ENCODE results near the gene DOCK1.
A peak's percentile ranks its signal among the peaks of the same experiment; 100 is the strongest.

Gene DOCK1

DNA sequence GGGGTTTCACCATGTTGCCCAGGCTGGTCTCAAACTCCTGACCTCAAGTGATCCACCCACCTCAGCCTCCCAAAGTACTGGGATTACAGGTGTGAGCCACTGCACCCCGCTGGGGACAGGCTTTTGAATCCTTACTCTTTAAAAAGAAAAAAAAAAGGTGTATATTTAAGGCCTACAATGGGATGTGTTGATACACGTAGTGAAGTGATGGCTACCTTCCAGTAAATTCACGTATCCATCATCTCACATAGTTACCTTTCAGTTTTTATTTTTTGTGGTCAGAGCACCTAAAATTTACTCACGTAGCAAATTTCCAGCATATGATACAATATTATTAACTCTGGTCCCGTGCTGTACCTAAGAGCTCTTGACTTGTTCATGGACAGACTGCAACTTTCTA lies 410.7 kb downstream of the DOCK1 start:
- no peak for DNase-seq

DNA sequence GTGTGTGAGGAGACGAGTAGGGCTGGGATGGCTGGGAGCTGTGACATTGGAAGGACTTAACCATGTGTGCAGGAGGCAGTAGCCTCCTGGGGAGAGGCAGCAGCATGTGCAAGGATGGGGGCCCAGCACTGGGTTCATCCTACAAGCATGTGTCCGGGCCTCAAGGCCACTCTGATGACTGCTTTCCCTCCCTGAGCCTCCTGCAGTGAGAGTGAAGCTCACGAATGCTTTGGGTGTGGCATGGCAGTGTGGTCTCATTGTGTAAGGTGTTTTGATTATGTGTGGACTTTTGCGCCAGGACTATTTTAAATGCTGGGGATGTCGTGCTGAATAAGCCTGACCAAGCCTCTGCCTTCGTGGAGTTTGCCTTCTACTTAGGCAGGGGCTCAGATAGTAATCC lies 413.2 kb downstream of the DOCK1 start:
- no peak for DNase-seq

DNA sequence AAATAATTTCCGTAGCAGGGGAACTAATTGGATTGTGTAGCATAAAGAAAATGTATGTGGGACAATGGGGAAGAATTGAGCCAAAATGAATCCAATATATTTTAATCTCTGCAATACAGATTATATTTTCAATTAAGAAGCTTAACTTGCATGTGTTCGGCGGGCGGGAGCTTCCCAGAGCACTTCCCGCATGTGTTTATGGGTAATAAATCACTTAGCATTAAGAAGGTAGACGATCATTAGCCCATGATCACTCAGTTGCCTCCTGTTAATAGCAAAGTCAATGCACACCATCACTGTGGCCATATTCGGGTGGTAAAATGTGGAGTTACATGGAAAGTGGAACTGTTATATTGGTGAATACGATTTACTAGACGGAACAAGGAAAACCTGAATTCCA lies 414.0 kb downstream of the DOCK1 start:
- no peak for DNase-seq

DNA sequence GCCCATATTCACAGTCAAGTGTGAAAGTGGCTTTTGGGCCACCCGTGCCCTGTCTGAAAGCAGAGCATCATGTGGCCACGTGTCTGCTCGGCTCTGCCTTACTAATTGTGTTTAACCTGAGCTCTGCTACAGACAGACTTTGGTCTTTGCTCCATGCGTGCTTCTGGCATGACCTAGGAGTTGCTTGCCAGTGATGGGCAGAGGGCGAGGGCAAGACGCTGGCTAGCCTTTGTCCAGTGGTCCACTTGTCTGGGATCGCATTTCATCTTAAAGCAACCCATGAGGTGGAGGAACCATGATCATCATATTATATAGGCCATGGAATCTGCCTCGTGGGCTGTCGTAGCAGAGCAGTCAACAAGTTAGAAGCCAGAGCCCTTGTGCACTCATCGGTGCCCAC lies 414.5 kb downstream of the DOCK1 start:
- DNase-seq = no peak

DNA sequence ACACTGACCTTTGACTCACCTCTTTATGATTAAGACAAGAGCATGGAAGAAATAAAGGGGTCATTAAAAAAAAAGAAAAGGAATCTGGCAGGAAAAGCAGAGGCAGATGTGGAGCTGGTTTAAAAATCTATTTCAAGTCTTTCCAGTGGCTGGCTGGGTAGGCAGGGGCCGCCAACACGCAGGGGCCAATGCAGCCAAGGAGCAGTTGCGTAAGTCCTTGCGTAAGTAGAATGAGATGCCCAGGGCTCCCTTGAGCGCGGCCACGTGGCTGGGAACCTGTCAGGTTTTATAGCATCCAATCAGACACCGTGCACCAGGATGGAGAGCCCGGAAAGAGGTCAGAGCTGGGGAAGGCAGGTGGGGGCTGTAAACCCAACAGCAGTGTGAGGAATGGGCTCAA lies 414.9 kb downstream of the DOCK1 start:
- DNase-seq = peak in 1 of 4 experiments; percentile 3

DNA sequence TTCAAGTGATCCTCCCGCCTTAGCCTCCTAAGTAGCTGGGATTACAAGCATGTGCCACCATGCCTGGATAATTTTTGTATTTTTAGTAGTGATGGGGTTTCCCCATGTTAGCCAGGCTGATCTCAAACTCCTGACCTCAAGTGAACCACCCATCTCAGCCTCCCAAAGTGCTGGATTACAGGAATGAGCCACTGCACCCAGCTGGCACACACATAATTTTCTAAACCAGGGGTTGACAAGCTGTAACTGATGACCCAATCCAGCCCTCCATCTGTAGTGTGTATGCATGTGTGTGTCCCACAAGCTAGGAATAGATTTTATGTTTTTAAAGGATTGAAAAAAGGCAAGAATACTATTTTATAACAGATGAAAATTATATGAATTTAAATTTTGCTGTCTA lies 417.1 kb downstream of the DOCK1 start:
- no peak for DNase-seq

DNA sequence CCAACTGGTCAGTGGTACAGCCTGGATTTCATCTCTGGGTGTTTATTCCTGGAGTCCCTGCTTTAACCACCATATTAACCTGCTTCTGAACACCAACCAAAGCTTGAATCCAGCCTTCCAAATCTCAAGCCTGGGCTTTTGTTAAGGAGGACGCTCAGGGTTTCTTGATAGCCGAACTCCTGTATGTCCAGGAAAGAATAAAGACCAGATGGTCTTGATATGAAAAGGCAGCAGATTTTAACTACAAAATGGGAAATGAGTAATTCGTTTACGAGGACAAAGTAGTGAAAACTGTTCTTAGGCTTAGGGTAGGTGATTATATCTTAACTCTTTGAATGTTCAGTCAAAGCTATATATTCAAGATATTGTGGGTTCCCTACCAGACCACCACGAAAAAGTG lies 420.3 kb downstream of the DOCK1 start:
- no peak for DNase-seq

DNA sequence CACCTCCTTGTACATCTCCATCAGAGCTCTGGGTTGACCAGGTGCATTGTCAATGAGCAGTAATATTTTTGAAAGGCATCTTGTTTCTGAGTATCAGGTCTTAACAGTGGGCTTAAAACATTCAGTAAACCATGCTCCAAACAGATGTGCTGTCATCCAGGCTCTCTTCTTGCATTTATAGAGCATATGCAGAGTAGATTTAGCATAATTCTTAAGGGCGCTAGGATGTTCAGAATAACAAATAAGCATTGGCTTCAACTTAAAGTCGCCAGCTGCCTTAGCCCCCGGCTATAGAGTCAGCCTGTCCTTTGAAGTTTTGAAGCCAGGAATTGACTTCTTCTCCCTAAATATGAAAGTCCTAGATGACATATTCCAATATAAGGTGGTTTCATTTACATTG lies 421.7 kb downstream of the DOCK1 start:
- no peak for DNase-seq

DNA sequence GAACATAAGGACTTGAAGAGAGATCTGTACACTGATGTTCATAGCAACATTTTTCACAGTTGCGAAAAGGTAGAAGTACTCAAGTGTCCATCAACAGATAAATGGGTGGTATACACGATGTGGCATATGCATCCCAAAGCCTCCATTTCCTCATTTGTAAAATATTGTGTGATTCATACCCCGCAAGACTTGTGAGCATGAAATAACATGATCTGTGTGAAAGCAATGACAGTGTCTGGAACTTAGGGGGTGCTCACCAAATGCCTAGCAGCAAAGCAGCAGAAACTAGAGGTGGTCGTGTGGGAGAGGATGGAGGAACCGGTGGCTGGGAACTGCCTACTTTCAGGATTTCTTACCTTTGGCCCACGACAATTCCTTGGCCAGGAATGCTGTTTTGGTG lies 426.5 kb downstream of the DOCK1 start:
- no peak for DNase-seq

DNA sequence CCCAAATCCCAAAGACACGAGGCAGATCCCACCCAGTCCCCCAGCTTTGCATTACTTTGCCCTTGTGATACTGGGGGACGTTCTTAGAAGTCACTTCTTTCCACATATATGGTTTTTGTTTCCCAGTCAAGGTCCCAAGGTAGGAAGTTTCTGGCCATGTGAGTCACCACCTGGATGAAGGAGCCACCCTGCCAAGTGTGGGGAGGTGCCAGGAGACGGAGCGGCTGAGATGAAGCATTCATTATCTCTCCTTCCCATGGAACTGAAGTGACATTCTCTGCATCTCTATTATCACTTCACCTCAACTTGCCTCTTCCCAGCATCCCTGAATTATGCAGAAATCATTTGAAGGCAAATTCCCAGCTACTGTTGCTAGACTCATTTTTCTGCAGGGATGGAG lies 427.4 kb downstream of the DOCK1 start:
- no peak for DNase-seq

DNA sequence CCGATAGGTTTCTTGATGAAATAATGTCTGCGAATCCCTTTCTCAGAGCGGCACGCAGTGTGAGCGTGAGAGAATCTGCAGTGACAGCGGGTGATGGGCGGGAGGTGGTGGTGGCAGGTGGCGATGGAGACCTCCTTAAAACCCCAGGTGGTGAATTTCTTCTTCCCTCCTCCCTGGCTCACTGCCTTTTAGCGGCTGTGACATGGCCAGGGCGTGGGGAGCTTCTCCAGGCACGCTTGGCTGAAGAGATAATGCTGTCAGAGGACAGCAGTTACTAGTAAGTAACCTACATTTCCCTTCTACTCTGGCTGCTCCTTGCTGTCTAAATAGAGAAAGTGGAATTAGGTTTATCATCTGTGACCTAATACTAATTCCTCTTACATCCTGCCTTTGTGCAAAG lies 432.6 kb downstream of the DOCK1 start:
- DNase-seq = no peak

DNA sequence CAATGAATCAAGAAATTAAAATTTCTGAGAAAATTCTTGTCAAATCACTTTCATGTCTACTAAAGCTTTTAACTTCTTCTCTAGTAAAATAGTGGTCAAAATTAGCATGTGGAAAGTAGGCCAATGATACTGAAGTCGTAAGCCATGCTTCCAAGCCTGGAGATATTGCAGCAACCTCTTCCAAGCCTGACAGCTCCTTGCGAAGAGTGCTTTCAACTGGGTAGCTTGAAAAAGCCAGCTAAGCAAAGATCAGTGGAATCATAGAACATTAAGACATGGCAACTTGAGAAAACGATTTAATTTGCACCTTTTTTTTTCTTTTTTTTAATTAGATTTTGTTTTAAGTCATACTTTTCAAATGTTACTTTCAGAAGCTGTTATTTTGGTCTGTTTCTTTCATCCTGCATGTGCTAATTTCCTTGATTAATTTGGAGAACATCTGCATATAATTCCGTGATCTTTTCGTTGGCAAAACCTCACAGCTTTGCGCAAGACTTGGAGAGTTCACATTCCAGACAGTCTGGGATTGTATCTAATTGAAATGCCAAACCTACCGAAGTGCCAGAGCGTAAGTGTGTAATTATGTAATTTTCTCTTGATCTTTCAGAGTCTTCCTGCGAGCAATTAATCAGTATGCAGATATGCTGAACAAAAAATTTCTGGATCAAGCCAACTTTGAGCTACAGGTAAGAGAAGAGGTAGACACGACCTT lies 433.3 kb downstream of the DOCK1 start:
- no peak for DNase-seq

DNA sequence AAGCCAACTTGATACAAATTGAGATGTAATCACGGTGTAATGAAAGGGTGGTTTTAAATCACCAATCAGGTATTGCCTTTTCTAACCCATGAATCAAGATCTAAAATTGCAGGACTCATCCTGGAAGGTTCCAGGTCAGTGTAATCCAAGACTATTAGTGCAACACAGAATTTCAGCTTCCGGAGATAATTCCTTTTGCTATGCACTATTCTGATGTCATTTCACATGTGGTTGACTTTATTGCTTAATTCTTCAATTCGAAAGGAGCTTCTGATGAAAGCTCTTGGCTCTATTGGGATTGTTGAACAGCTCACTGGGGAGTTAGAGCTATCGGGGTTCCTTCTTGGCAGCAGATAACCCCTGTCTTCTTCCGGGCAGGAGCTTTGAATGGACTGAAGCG lies 438.6 kb downstream of the DOCK1 start:
- DNase-seq = no peak

DNA sequence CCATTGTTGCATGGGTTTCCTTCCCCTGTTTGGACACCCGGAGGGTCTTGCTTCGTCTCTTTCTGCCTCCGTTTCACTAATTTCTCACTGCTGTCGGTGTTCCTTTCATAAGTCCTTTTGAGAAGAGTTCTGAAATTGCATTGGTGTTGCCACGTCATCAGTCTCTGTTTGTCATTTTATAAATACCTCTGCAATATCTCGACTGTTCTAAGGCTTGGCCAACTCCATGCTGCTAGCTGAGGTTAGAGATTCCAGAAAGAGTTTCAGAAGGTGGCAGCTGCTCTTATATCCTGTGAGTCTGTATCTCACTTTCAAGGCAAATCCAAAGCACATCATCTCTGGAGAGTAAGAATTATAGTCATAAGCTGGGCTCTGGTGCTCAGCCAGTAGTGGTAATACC lies 439.1 kb downstream of the DOCK1 start:
- no peak for DNase-seq

DNA sequence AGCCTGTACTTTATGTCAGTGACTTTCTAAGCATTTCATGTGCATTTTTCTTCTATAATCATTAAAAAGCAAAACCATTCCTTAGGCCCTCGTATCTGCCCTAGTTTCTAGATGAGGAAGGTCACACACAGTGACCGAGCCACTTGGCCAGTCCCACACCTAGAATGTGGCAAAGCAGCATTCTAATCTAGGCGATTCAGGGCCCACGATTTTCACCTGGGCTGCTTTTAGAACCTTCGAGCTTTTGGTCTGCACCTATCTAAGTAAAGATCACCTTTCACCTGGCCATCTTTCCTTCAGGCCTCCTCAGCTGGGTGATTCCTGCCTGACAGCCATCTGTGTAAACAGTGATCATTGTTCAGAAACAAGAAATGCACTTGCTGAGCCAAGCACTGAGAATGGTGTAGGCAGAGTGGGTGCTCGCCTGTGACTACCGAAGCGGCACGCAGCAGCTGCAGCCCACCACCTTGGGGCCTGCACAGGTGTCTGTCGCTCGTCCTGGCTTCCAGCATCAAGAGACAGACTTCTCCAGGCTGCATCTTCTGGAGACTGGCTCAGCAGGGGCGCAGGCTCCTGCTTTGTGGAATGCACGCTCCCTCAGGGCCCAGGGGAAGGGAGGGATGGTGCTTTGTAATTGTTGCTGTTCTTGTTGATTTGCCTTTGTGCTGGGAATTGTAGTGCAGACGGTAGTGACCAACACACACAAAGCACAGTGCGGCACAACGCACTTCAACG lies 440.2 kb downstream of the DOCK1 start:
- no peak for DNase-seq

DNA sequence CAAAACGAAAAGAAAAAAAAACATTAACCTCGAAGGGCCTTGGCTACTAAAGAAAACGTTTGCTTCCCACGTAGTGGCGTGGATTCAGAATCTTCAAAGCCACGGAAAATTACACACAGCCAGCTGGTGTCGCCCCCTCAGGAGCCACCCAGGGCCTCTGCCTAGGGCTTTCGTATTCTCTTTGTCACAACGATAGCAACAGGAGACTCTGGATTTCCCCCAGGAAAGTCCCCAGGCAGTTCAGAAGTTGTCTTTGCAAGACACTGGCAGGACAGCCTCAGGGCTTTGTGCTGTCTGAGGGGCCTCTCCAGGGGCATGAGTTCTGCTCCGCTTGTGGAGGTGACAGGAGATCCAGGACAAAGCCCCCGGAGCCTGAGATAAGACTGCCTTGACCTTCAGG lies 441.4 kb downstream of the DOCK1 start:
- DNase-seq = no peak

DNA sequence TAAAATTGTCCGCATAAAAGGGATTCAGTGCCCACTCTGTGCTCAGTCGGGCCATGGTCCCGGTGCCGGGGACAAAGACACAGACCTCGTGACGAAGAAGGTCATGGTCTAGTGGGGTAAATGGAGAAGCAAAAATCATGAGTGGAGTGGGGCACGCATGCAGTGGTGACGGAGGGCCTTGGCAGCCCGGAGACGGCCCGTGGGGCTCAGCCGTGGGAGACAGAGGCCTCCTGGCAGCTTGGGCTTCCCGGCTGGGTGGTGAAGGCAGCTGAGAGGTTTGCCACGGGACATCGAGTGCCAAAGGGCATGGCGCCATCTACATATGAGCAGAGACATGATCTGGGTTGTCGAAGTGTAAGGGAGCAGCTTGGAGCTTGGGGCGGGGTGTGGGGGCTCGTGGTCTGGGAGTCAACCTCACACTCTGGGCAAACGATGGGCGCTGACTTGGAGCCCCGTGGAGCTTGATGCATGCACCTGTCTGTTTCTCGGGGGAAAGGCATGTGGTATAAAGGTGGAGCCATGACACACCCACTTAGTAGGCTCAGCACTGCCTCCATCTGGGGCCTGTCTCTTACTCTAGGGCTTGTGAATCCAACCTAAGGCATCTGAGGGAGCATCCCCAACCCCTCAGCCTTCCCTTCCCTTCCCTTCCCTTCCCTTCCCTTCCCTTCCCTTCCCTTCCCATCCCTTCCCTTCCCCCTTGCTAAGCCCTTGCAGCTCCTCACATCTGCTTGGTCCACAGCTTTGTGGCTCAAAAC lies 442.2 kb downstream of the DOCK1 start:
- no peak for DNase-seq

DNA sequence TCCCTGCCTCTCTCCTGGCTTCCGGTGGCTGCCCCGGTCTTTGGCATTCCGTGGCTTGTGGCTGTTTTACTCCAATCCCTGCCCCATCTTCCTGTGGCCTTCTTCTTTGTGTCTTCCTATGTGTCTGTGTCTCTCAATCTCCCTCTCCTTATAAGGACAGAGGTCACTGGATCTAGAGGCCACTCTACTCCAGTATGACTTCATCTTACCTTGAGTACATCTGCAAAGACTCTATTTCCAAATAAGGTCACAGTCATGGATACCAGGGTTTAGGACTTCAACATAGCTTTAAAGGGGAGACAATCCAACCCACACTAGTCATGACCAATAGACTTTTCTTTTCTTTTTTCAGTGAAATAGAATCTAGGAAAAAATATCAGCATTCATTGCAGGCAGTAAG lies 444.5 kb downstream of the DOCK1 start:
- DNase-seq = no peak

DNA sequence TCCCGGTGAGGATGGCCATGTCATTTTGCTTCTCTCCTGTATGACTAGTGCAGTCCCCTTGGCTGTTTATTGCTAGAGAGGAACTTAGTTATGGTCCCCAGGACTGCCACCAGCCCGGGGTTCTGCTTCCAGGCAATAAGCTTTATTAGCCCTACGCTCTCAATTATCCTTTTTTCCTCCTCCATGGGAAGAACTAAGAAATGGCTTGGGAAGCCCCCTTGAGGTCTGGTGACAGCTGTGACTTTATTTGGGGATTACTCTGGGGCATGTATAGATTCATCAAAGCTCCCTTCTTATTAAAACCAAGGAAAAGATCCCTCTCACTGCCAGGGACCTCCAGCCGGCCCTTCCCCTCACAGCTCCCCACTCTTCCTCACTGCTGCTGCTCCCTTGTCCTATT lies 446.3 kb downstream of the DOCK1 start:
- DNase-seq = no peak

DNA sequence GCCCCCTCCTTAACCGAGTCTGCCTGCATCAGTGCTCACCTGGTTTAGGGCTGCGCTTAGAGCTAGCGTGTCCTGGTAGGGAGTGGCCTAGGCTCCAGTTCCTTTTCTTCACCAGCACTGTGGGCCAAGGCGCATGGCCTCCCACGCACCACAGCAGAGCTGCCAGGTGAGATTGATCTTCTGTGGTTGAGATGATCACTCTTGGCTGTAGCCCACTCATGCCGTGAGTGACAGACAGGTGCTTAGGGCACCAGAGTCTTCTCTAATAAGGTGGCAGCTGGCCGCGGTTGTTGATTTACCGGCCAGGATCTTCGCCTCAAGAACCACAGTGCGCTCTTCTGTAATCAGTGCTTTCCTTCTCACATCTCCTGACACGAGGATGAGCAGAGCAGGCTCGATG lies 448.3 kb downstream of the DOCK1 start:
- no peak for DNase-seq

DNA sequence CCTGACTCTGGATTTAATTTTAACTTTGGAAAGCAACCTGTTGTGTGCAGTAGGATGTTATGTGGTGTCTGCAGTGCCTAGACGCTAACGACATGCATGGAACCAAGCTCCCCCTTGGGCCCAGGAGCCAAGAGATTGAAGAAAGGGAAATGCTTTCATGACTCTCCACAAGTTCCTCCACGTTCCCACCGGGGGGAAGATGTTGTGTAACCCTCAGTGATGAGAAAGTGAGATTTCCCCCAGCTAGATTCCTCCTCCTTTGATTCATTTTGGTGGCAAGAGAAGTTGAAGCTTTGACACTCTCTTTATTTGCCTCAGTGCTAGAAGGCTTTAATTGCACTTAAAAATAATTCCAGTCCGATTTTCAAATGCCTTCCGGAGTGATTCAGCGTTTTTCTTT lies 449.0 kb downstream of the DOCK1 start:
- DNase-seq = peak in 3 of 4 experiments; percentile 6 to 19 (median 15)

DNA sequence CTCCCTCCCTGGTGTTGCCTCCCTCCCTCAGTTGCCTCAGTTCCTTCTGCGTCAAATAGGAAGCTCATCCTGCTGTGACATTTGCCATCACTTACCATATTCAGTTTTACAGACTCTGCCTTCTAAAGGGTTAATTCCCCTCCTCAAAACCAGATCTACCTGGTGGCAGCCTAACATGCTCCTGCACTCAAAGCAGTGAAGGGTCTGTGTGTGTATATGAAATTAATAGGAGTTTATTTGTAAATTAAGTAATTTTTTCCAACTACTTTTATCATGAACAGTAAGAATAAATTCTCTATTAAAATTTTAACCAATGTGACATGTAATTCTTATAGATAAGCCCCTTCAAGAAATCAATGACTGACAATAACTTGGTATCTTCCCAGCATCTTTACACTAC lies 449.8 kb downstream of the DOCK1 start:
- DNase-seq = no peak

DNA sequence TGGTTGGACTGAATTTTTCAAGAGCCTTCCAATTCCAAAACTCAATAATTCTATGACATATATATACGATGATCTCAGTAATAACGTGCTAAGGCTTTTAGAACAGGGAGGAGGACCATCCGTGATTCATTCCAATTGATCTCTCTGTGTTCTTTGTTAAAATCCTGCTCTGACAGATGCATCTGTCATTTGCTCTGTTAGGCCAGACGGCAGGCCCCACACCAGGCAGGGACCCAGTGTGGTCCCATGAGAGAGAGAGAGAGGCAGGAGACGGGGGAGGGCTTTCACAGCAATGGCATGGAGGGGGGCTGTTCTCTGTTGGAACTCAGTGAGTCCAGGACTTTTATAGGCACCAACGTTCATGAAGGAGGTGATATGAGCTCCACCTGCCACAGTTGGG lies 451.1 kb downstream of the DOCK1 start:
- no peak for DNase-seq

DNA sequence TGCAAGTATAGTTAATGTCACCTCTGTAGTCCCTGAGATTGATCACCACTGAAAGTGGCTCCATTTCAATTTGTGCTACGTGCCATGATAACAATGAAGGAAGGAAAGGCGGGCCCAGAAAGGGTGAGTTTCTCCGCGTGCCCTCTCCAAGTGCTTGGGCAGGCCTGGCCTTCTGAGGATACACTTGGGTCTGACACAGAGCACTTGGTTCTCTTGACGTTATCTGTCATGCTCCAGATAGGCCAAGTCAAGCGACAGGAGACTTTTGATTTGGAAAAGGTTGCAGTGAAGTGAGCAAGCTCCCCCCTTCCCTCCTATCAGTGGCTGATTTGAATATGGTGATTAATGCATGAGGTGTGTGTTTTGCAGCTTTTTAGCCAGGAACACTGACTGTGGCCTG lies 452.0 kb downstream of the DOCK1 start:
- DNase-seq = no peak
